HCT116 (cell line): Measurements from ENCODE around the gene RALGAPA1.

Experiments used
- POLR2A ChIP-seq: IDR thresholded peaks from 2 replicates; pipeline ENCODE4 v1.7.0; 2011; ENCODE audit warnings: borderline replicate concordance; ENCODE audit not compliant: insufficient read depth, insufficient read length; ENCODE audit errors: extremely low read depth
- YY1 ChIP-seq: IDR thresholded peaks from 2 replicates; pipeline ENCODE4 v1.6.1; 2011; ENCODE audit warnings: low read length, low read depth, moderate library complexity, mild to moderate bottlenecking; ENCODE audit not compliant: insufficient replicate concordance; ENCODE audit errors: extremely low read depth

GRCh38 chr14:35543006-35543405, 266.1 kb downstream of the RALGAPA1 start:
- TF ChIP-seq POLR2A, result no peak
- no peak for TF ChIP-seq YY1
